ENCODE data around the gene RBM18.

The RBM18 gene

GRCh38 chr9:122220673-122221182 lies 43.9 kb downstream of the RBM18 start:
- Mint-ChIP-seq H3K36me3 (ENCODE audit: low read depth) (no peaks in the 10 kb centered on the region), H3K27ac (no peak overlapping the region), H3K27me3 (peaks cover 88% of the 10 kb centered on the region), H3K9me3 (no peaks in the 10 kb centered on the region), H3K4me3 (no peak overlapping the region), H3K4me1 (ENCODE audit: low read depth) (peaks cover 18% of the 10 kb centered on the region)

DNA sequence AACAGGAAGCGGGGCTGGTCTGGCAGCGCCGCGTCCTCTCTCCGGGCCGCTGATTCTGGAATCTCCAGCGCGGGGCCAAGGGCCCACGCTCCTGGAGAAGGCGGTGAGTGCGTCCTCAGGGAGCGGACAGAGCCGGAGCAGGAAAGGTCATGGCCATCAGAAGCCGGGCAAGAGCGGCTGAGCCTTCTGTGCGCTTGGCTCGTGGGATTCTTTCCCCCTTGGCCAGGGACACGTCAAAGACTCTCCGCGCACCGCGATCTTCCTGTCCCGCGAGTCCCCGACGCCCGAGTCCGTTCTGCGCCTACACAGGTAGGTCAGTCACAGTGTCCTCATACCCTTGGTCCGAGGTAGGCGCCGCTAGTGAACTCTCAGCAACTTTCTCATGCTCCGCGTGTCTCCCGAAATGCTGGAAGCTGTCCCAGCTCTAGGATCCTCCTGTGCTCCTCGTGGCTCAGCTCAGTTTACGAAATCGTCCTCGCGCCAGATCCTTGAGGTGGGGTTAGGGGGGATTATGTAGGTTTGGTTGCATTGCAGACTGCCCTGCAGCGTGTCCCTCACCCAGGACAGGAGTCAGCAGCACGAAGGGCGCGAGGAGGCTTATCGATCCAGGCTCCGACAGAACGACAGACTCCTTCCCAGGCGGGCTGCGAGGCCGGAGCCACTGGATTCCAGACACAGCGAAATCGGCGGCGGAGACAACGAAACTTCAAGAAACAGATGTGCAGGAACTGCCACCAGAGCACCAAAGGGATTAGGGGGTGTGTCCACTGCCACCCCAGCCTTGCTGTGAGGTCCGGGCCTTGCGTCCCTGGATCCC lies 44.6 kb downstream of the RBM18 start:
- Mint-ChIP-seq H3K27me3 (peaks cover 90% of the 10 kb centered on the region), H3K4me1 (ENCODE audit: low read depth) (peaks cover 18% of the 10 kb centered on the region), H3K4me3 (no peak overlapping the region), H3K27ac (no peak overlapping the region), H3K36me3 (ENCODE audit: low read depth) (no peaks in the 10 kb centered on the region), H3K9me3 (no peaks in the 10 kb centered on the region)

DNA sequence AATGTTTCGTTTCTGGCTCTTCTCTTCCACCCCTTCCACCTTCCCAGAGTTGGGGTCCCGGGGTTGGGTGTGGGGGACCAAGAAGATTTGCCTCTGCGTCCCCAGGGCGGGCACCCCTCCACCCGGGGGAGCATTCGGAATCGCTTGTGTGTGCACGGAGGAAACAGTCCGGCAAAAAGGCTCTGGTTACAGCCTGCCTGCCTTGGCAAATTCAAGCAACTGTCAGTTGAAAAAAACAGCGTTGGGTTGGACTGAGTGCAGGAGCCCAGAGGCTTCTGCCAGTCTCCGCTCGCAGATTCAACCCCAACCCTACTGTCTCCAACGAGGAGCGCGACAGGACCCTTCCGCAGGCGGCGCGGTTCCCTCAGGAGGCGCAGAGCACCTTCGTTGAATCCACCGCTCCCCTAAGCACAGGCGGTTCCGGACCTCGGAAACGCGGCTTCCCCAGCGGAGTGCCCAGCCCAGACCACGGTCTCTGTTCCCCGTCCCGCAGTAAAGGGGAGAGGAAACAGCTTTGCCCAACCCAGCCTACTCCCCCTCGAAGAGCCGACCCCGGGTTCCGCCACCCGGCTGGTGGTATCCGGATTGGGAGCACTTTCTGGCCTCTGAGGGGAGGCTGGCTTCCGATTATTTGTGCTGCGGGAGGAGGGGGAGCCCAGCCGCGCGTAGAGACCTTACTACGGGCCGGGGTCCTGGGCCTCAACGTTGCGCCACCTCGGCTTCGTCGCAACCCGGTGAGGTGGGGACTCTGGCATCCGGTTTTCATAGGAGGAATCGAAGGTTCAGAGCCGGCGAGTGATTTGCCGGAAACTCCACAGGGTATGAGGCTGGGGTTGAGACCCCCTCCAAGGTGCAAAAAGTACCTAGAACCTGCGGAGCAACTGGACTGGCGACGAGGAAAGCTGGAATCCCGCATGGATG lies 45.4 kb downstream of the RBM18 start:
- no peak overlapping the region for H3K27ac Mint-ChIP-seq
- peaks cover 23% of the 10 kb centered on the region for H3K4me1 Mint-ChIP-seq (ENCODE audit: low read depth)
- H3K4me3 Mint-ChIP-seq: peak overlapping the region; percentile 41
- H3K9me3 Mint-ChIP-seq: no peaks in the 10 kb centered on the region
- H3K27me3 Mint-ChIP-seq: peaks cover 90% of the 10 kb centered on the region
- no peaks in the 10 kb centered on the region for H3K36me3 Mint-ChIP-seq (ENCODE audit: low read depth)

DNA sequence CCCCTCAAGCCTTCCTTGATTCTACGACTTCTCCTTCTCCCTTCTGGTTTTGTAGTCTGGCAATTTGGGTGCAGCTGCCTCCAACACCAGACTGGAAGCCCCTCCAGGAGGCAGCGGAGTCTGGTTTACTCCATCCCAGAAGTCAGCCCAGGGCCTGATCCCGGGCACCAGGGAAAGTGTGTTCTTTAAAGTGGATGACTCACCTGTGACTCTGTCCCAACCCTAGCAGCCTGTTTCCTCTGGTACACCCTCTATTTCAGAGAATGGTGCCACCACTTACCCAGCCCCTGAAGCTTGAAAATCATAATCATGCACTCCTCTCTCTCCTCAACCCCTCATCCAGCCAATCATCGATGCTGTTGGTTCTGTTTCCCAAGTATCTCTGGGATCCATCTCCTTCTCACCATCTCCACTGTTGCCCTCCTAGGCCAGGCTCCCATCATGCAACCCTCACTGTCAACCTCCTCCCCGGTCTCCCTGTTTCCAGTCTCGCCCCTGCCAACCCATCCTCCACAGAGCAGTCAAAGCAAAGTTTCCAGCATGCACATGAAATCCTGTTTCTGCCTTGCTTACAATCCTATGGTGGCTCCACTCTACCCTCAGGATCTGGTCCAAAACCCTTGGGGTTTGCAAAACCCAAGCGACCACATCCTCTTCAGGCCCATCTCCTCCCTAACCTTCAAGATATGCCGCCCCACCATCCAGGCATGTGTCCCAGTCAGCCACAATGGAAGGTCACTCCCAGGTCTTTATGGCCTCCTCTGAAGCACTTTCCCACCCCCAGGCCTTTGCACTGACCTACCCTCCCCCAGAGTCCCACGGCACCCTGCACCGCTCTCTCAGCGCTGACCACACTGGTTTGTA lies 46.3 kb downstream of the RBM18 start:
- H3K36me3 Mint-ChIP-seq (ENCODE audit: low read depth): no peaks in the 10 kb centered on the region
- H3K4me1 Mint-ChIP-seq (ENCODE audit: low read depth): peaks cover 25% of the 10 kb centered on the region
- H3K9me3 Mint-ChIP-seq: no peaks in the 10 kb centered on the region
- H3K4me3 Mint-ChIP-seq: peak overlapping the region; percentile 41
- peaks cover 87% of the 10 kb centered on the region for H3K27me3 Mint-ChIP-seq
- no peak overlapping the region for H3K27ac Mint-ChIP-seq

DNA sequence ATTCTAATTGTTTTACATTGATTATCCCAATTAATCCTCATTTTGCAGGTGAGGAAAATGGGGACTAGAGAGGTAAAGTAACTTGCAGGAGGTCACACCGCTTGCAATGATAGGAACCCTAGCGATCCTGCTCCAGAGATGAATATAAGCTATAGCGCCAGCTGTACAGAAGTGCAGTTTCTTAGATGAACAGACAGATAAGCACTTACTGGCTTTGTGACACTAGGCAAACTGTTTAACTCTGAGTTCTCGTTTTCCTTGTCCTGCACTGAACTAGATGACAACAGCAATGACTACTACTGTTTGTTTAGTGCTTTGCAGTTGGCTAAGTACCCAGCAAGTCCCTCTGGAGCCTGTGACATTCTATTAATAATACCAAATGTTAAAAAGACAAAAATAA lies 47.0 kb downstream of the RBM18 start:
- H3K4me1 Mint-ChIP-seq (ENCODE audit: low read depth): peaks cover 30% of the 10 kb centered on the region
- H3K36me3 Mint-ChIP-seq (ENCODE audit: low read depth): no peaks in the 10 kb centered on the region
- H3K4me3 Mint-ChIP-seq: no peak overlapping the region
- H3K27ac Mint-ChIP-seq: no peak overlapping the region
- H3K9me3 Mint-ChIP-seq: no peaks in the 10 kb centered on the region
- H3K27me3 Mint-ChIP-seq: peaks cover 87% of the 10 kb centered on the region

DNA sequence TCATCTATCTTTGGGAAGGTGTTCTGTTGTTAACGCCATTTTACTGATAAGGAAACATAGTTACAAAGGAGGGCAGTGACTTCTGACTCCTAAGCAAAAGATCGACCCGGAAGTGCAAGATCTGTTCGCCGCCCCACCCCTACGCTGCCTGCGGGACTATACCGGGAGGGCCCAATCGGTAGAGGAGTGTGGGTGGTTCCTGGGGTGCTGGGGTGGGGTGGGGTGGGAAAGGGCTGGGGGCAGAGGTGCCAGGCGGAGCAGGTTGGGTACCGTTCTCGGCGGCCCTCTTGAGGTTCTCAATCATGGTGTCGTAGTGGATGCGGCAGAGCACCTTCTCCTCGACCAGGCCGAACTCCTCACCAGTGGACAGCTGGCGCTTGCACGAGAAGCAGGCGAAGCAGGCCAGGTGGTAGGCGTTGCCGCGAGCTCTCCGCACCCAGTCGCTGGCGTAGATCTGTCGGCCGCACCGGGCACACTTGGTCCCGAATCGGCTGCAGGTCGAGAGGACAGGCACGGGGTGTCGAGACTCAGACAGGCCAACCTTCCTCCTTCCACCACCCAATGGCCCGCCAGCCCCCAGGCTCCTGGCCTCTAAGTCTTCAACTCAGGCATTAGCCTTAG lies 47.7 kb downstream of the RBM18 start:
- Mint-ChIP-seq H3K4me3 (no peak overlapping the region), H3K9me3 (no peaks in the 10 kb centered on the region), H3K27me3 (peaks cover 87% of the 10 kb centered on the region), H3K27ac (no peak overlapping the region), H3K36me3 (ENCODE audit: low read depth) (no peaks in the 10 kb centered on the region), H3K4me1 (ENCODE audit: low read depth) (peaks cover 30% of the 10 kb centered on the region)

- H3K27ac Mint-ChIP-seq: no peak overlapping the region
- H3K36me3 Mint-ChIP-seq (ENCODE audit: low read depth): no peaks in the 10 kb centered on the region
- no peaks in the 10 kb centered on the region for H3K9me3 Mint-ChIP-seq
- H3K4me3 Mint-ChIP-seq: no peak overlapping the region
- peaks cover 30% of the 10 kb centered on the region for H3K4me1 Mint-ChIP-seq (ENCODE audit: low read depth)
- peaks cover 87% of the 10 kb centered on the region for H3K27me3 Mint-ChIP-seq
These were observed 48.4 kb downstream of the RBM18 start for GRCh38 chr9:122216138-122216797.

- Mint-ChIP-seq H3K4me1 (ENCODE audit: low read depth) (peaks cover 30% of the 10 kb centered on the region), H3K4me3 (no peak overlapping the region), H3K27me3 (peaks cover 85% of the 10 kb centered on the region)
These were observed 49.0 kb downstream of the RBM18 start for GRCh38 chr9:122215663-122216062.

DNA sequence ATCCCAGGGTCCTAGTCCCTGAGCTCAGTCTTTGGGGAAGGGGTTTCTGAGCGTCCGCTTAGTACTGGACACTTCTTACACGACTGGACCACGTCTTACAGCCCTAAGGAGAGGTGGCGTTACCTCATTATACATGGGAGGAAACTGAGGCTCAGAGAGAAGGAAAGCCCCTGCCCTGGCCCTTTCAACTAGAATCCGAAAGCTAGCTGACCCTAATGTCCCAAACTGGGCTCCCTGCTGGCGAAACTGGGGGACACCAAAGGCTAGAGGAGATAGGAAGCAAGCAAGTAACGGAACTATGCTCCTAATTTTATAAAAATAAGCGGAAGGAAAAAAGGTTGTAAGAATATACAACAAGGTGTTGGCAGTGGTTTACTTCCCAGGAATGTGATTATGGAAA lies 50.1 kb downstream of the RBM18 start:
- peak overlapping the region; percentile 37 for H3K4me3 Mint-ChIP-seq
- peaks cover 27% of the 10 kb centered on the region for H3K4me1 Mint-ChIP-seq (ENCODE audit: low read depth)
- H3K27me3 Mint-ChIP-seq: peaks cover 79% of the 10 kb centered on the region
- no peaks in the 10 kb centered on the region for H3K36me3 Mint-ChIP-seq (ENCODE audit: low read depth)
- H3K27ac Mint-ChIP-seq: no peak overlapping the region
- no peaks in the 10 kb centered on the region for H3K9me3 Mint-ChIP-seq

More at GRCh38 chr9:122215663-122216062, 49.0 kb downstream of the RBM18 start:
- Mint-ChIP-seq H3K27ac (no peak overlapping the region), H3K9me3 (no peaks in the 10 kb centered on the region), H3K36me3 (ENCODE audit: low read depth) (no peaks in the 10 kb centered on the region)

- H3K4me3 Mint-ChIP-seq: peak overlapping the region; percentile 30
- H3K4me1 Mint-ChIP-seq (ENCODE audit: low read depth): peaks cover 20% of the 10 kb centered on the region
- peaks cover 76% of the 10 kb centered on the region for H3K27me3 Mint-ChIP-seq
- no peaks in the 10 kb centered on the region for H3K9me3 Mint-ChIP-seq
- H3K36me3 Mint-ChIP-seq (ENCODE audit: low read depth): no peaks in the 10 kb centered on the region
- no peak overlapping the region for H3K27ac Mint-ChIP-seq
These were observed 50.8 kb downstream of the RBM18 start for GRCh38 chr9:122213589-122214413.

- Mint-ChIP-seq H3K36me3 (ENCODE audit: low read depth) (no peaks in the 10 kb centered on the region), H3K27me3 (peaks cover 72% of the 10 kb centered on the region), H3K27ac (no peak overlapping the region), H3K9me3 (no peaks in the 10 kb centered on the region), H3K4me1 (ENCODE audit: low read depth) (peaks cover 14% of the 10 kb centered on the region), H3K4me3 (peak overlapping the region; percentile 34)
These were observed 51.5 kb downstream of the RBM18 start for GRCh38 chr9:122213102-122213588.

DNA sequence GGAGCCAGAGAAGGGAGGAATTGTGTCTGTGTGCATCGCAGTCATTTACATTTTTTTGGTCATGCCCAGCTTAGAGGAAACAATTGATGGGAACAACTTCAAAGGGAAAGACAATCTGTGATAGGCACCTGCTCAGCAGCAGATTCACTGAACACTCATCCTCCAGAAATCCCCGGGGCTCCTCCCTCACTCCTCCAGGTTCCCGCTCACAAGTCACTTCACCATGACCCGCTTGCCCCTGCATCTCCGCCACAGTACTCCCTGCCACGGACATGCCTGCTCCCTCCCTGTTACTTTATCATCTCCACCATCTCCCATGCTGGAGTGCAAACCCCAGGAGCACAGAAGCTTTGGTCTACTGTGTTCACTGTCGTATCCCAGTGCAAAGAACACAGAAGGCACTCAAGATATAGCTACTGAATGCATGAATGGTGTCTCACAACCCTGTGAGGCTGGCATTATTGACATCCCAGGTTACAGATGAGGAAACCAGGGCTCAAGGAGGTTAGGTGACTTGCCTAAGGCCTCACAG lies 52.1 kb downstream of the RBM18 start:
- Mint-ChIP-seq H3K27me3 (peaks cover 70% of the 10 kb centered on the region), H3K36me3 (ENCODE audit: low read depth) (no peaks in the 10 kb centered on the region), H3K27ac (no peak overlapping the region), H3K4me3 (peak overlapping the region; percentile 34), H3K9me3 (no peaks in the 10 kb centered on the region), H3K4me1 (ENCODE audit: low read depth) (peaks cover 12% of the 10 kb centered on the region)

DNA sequence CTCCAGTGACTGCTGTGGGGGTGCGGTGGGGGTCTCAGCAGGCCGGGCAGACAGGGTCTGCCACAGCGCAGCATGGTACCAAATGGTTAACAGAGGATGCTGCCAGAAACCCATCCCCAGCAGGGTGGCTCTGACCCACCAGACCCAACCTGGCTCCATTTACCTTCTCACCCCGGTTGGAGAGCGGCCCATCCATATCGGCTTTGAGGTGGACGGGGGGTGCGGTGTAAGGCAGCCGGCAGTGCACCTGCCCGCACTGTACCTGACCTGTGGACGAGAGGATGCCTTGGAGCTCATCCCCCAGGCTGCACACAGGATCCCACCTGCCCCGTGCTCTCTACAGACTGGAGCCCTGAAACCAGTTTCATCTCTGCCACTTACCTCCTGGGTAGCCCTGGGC lies 55.2 kb downstream of the RBM18 start:
- H3K9me3 Mint-ChIP-seq: no peaks in the 10 kb centered on the region
- H3K4me1 Mint-ChIP-seq (ENCODE audit: low read depth): peaks cover 10% of the 10 kb centered on the region
- no peak overlapping the region for H3K4me3 Mint-ChIP-seq
- H3K27ac Mint-ChIP-seq: no peak overlapping the region
- H3K27me3 Mint-ChIP-seq: peaks cover 45% of the 10 kb centered on the region
- H3K36me3 Mint-ChIP-seq (ENCODE audit: low read depth): no peaks in the 10 kb centered on the region

Measured in stimulated activated naive CD8-positive, alpha-beta T cell treated with anti-CD3 and anti-CD28 coated beads, Interleukin-15, Interleukin-2, amounts not matched to agents 100 ng/mL and 50 ng/mL, for 24 hours (primary cell).